GM18519 (cell line): ENCODE data around the gene UFSP1.

Experiments
- ATAC-seq: cut with Tn5 transposase; IDR thresholded peaks from one replicate; pipeline ENCODE4 v1.9.1; 2021; ENCODE audit warnings: mild to moderate bottlenecking, moderate library complexity; ENCODE audit not compliant: unreplicated experiment, low FRiP score

Gene UFSP1

GRCh38 chr7:100896732-100897608, 7.5 kb upstream of the UFSP1 start:
- ATAC-seq, result no peak

GRCh38 chr7:100895956-100896731, 6.6 kb upstream of the UFSP1 start:
- no peak for ATAC-seq

- ATAC-seq, result no peak
Measured at GRCh38 chr7:100895701-100895955, 6.1 kb upstream of the UFSP1 start, which contains the start of gene ACHE. TSS of gene ACHE (minus strand) at chr7:100895888. CDS start at chr7:100894232, 1,656 bp downstream.

- ATAC-seq, result no peak
Measured at GRCh38 chr7:100894860-100895700, 5.6 kb upstream of the UFSP1 start.

GRCh38 chr7:100893910-100894721, 4.6 kb upstream of the UFSP1 start:
- ATAC-seq, result no peak

- ATAC-seq, result no peak
Measured at GRCh38 chr7:100893318-100893895, 3.9 kb upstream of the UFSP1 start.

GRCh38 chr7:100892364-100893317, 3.1 kb upstream of the UFSP1 start:
- ATAC-seq, result no peak

- ATAC-seq, result no peak
Measured at GRCh38 chr7:100891568-100892247, 2.2 kb upstream of the UFSP1 start.

- ATAC-seq, result no peak
Measured at GRCh38 chr7:100890653-100891567, 1.4 kb upstream of the UFSP1 start.

GRCh38 chr7:100888291-100888987, 1.1 kb downstream of the UFSP1 start:
- no peak for ATAC-seq

GRCh38 chr7:100887516-100888290, 1.8 kb downstream of the UFSP1 start:
- ATAC-seq, result no peak

GRCh38 chr7:100886936-100887515, 2.5 kb downstream of the UFSP1 start:
- no peak for ATAC-seq

- ATAC-seq, result no peak
Measured at GRCh38 chr7:100886142-100886935, 3.2 kb downstream of the UFSP1 start.

- ATAC-seq, result no peak
Measured at GRCh38 chr7:100885440-100886141, 3.9 kb downstream of the UFSP1 start.
